HUDEP-2 (cell line): ENCODE data around the gene GABPB2.

Experiments
- DNase-seq, 76 experiments: peaks; one replicate each; lab custom pipeline; 2025; ENCODE audit not compliant: unreplicated experiment in 76 of 76; lab: John Stamatoyannopoulos, UW

Gene GABPB2

GRCh38 chr1:151070474-151071276 is at the start of gene GABPB2:
GABPB2 (plus strand) TSS chr1:151070761; CDS start chr1:151088190, 17,429 bp downstream.
- peak; percentile 50 to 97 (median 82) for DNase-seq

GRCh38 chr1:151024540-151025146 is 45.9 kb upstream of the GABPB2 start:
- DNase-seq = peak in 70 of 76 experiments; percentile 16 to 83 (median 64)

GRCh38 chr1:151026460-151026859 is 44.1 kb upstream of the GABPB2 start:
- DNase-seq = no peak

GRCh38 chr1:151032164-151032563 is 38.4 kb upstream of the GABPB2 start:
- DNase-seq = no peak

- DNase-seq = no peak
Observed at GRCh38 chr1:151035167-151035566, 35.4 kb upstream of the GABPB2 start.

GRCh38 chr1:151036356-151036755 is 34.2 kb upstream of the GABPB2 start, which contains the start of gene BNIPL:
BNIPL (plus strand) TSS chr1:151036586; CDS start chr1:151036726, 140 bp downstream.
- no peak for DNase-seq

GRCh38 chr1:151037032-151037431 is 33.5 kb upstream of the GABPB2 start:
- no peak for DNase-seq

- DNase-seq = peak in 4 of 76 experiments; percentile 11 to 29 (median 18)
Observed at GRCh38 chr1:151039521-151039920, 31.0 kb upstream of the GABPB2 start.

GRCh38 chr1:151043163-151043562 is 27.4 kb upstream of the GABPB2 start:
- DNase-seq = no peak

DNA sequence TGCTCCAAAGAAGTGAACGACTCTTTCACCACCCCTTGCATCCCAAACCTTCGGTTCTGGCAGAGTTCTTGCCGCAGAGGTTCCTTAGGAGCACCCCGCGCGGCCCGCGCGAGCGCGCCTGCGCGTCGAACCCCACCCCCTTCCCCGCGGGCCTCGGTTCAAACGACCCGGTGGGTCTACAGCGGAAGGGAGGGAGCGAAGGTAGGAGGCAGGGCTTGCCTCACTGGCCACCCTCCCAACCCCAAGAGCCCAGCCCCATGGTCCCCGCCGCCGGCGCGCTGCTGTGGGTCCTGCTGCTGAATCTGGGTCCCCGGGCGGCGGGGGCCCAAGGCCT is 23.0 kb upstream of the GABPB2 start, which contains the start of gene C1orf56:
C1orf56 (plus strand) TSS at position 161 of the 334 bp plus-strand sequence; CDS start at position 258, 97 bp downstream.
- DNase-seq = peak in 41 of 76 experiments; percentile 5 to 61 (median 33)

DNA sequence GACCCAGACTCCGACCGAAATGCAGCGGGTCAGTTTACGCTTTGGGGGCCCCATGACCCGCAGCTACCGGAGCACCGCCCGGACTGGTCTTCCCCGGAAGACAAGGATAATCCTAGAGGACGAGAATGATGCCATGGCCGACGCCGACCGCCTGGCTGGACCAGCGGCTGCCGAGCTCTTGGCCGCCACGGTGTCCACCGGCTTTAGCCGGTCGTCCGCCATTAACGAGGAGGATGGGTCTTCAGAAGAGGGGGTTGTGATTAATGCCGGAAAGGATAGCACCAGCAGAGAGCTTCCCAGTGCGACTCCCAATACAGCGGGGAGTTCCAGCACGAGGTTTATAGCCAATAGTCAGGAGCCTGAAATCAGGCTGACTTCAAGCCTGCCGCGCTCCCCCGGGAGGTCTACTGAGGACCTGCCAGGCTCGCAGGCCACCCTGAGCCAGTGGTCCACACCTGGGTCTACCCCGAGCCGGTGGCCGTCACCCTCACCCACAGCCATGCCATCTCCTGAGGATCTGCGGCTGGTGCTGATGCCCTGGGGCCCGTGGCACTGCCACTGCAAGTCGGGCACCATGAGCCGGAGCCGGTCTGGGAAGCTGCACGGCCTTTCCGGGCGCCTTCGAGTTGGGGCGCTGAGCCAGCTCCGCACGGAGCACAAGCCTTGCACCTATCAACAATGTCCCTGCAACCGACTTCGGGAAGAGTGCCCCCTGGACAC is 22.5 kb upstream of the GABPB2 start:
- DNase-seq = peak in 73 of 76 experiments; percentile 17 to 87 (median 66)

GRCh38 chr1:151048645-151049032 is 21.9 kb upstream of the GABPB2 start:
- DNase-seq = no peak

DNA sequence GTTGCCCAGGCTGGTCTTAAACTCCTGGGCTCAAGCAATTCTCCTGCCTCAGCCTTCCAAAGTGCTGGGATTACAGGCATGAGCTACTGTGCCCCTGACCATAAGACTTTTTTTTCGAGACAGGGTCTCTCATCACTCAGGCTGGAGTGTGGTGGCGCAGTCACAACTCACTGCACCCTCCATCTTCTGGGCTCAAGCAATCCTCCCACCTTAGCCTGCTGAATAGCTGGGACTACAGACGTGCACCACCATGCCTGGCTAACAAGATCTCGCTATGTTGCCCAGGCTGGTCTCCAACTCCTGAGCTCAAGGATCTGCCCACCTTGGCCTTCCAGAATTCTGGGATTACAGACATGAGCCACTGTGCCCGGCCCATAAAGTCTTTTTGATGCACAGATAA is 21.1 kb upstream of the GABPB2 start:
- no peak for DNase-seq

DNA sequence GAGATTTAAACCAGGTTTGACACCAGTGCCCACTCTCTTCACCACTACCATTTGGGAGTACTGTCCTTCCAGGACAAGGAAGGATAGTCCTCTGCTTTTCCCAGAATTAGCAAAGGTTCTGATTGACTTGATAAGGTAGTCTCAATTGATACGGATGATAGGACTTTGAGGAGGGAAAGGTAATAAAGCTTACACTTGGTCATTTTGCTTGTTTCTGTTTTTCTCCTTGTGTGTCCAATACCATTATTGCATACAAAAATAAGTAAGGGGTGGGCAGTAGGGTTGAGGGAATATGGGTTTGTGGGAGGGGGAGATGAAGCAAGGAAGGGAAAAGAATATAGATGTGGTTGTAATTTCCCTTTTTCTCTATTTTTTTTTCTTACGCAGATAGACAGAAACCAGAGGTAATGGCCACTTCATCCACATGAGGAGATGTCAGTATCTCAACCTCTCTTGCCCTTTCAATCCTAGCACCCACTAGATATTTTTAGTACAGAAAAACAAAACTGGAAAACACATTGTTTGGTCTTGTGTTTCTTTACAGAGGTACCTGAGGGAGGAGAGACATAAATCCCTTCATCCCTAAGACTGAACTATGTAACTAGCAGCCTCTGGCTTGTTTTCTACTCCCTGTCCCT is 20.4 kb upstream of the GABPB2 start:
- no peak for DNase-seq

DNA sequence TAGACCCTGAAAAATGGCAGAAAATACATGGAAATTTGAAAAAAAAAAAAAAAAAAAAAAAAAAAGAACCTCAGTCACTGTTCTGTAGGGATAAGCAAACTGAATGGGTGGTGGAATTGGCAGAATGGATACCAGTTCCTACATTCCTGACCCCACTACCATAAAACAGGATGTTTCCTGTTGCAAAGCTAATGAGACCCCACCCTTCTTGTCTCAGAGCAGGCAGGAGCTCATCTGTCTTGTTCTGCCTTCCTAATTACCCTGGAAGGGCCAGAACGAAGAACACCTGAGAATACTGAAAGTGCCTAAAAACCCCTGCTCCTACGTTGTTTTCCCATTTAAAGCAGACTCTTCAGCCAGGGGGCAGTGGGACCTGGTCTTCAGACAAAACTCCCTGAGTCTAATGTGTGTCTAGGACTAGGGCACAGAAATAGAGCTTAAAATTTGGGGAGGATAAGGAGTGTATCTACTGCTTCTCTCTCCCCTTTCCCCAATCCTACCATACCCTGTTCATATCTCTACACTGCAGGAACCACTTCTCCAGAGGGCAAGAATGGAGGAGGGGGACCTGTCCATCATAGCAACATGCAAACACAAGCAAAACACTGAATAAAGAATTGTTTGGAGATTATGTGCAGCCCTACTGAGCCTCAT is 19.1 kb upstream of the GABPB2 start:
- DNase-seq = no peak

DNA sequence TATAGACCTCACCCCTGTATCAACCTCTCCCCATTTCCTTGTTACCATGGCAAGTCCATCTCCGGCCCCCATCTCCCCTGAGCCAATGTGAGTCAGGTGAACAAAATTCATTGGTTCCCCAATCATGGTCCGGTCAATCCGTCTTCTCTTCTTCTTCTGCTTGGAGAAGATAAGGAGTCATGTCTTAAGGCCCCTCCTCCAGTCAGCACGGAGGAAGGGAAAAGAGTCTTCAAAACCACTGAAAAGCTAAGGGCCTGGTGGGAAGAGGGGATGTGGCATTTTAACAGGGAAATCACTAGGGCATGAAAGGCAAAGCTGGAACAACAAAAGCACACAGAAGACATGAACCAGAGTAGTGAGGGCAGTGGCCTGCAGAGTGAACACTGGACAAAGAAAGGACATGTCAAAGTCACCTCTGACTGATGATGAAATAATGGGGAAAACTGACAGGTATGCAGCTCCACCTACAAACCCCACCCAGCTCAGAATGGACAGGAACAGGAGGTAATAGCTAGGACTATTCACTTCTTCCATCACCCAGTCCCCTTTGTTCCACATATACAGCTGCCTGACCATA is 15.5 kb upstream of the GABPB2 start:
- DNase-seq = peak in 7 of 76 experiments; percentile 13 to 42 (median 31)

DNA sequence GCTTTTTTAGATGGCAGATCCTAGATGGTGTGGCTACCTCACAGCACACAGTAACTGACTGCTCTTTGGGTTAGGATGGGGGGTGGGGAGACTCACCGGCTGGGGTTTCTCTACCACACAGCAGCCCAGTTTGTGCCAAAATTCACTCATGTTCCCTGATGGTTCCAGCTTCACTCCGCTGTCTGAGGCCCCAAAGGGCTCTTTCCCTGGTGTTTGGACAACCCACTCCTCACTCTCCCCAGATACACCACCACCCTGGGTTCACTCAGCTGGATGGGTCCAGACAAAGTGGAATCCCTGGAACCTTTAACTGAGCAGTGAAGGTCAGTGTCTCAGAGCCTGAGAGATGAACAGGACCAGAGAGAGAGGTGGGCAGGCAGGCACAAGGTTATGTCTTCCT is 15.0 kb upstream of the GABPB2 start:
- no peak for DNase-seq

DNA sequence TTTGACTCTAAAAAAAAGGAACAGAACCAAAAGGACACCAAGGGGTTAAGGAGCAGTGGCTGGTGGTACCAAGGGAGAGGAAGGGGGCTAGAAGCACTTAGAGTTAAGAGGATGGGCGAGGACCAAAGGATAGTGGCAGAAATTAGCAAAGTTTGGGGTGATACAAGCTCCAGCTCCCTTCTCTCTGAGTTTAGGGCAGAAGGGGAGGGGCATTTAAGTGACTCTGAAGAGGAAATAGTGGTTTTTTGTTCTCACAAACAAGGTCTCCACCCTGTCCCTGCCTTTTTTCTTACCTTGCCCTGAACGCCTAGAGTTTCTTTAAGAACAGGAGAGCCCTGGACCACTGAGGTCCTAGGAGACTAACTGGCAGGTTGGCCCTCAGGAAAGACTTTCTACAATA is 14.4 kb upstream of the GABPB2 start:
- peak in 7 of 76 experiments; percentile 12 to 24 (median 19) for DNase-seq

- DNase-seq = no peak
Observed at GRCh38 chr1:151058692-151059091, 11.9 kb upstream of the GABPB2 start.
